ENCODE results near the gene CREG1. TPM values are rescaled to one million over a fixed set of nuclear protein-coding genes. Genes with fewer than 3 reads are reported as not detected.

CREG1 gene
- total RNA-seq, 1 donor: 150 TPM

DNA sequence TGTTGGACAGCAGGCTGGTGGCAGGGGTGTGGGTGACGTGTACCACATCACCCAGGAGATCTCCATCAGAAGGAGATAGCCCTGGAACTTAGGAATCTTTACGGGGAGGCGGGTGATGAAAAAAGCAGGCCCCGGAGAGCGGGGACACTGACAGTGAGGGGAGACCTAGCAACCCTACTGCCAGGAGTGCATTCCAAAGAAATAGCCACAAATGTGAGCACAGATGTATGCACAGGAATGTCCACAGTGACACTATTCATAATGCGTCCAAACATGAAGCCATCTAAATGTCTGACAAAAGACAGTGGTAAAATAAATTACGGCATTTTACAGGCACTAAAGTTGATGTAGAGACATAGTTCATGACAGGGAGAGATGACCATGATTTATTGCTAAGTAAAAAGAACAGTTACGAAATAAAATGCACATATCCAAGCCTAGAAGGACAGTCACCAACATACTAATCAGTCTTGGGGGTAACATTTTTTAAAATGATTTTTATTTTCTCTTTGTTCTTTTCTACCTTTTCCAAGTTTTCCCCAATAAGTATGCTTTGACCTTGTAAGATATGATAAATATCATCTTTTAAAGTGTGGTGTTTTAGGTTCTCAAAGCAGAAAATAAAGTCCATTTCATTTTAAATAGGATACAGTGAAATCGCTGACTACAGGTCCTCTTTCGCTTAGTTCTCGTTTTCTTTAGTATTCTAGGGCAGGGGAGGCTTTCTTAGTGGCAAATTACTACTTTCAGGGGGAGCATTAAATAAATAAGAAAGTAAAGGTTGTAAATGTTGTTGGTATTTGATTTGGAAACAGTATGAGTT, 56.6 kb downstream of the CREG1 start:
- TF ChIP-seq, protein P1, sequence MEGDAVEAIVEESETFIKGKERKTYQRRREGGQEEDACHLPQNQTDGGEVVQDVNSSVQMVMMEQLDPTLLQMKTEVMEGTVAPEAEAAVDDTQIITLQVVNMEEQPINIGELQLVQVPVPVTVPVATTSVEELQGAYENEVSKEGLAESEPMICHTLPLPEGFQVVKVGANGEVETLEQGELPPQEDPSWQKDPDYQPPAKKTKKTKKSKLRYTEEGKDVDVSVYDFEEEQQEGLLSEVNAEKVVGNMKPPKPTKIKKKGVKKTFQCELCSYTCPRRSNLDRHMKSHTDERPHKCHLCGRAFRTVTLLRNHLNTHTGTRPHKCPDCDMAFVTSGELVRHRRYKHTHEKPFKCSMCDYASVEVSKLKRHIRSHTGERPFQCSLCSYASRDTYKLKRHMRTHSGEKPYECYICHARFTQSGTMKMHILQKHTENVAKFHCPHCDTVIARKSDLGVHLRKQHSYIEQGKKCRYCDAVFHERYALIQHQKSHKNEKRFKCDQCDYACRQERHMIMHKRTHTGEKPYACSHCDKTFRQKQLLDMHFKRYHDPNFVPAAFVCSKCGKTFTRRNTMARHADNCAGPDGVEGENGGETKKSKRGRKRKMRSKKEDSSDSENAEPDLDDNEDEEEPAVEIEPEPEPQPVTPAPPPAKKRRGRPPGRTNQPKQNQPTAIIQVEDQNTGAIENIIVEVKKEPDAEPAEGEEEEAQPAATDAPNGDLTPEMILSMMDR (IDR thresholded peaks at IDR 0.05; ENCODE audit: extremely low read depth, low read depth, low read length): no peak
- Histone ChIP-seq H3K9me3 (ENCODE audit: low read depth, low read length) (no peaks in the 10 kb centered on the region), H4K20me1 (ENCODE audit: insufficient read depth, low read length) (no peaks in the 10 kb centered on the region), H2AFZ (ENCODE audit: low read length) (no peak overlapping the region), H3K79me2 (ENCODE audit: insufficient read depth, low read length) (no peaks in the 10 kb centered on the region), H3K36me3 (ENCODE audit: insufficient read depth, low read length) (no peaks in the 10 kb centered on the region), H3K4me3 (ENCODE audit: insufficient read depth, low read length) (no peak overlapping the region), H3K27ac (ENCODE audit: low read depth, low read length) (no peak overlapping the region), H3K4me1 (ENCODE audit: insufficient read depth, low read length) (no peaks in the 10 kb centered on the region), H3K4me2 (ENCODE audit: insufficient read depth, low read length) (no peak overlapping the region), H3K27me3 (ENCODE audit: insufficient read depth, low read length) (peaks cover 8% of the 10 kb centered on the region)
- no peak for DNase-seq (ENCODE audit: insufficient read length, low spot score, missing footprints)

DNA sequence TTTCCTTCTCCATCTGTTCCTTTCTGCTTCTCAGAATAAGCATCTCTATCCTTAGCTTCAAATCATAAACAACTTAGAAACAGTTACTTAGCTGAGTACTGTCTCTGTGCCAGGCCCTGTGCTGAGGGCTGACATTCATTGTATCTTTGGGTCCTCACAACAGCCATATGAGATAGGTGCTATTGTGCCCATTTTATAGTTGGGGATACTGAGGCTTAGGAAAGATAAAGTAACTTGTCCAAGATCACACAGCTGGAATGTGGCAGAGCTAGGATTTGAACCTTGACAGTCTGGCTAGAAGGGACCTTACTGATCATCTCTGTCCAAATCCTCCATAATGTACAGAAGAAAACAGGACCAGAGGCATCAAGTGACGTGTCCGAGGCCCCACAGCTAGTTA, 60.2 kb downstream of the CREG1 start:
- Histone ChIP-seq H4K20me1 (ENCODE audit: insufficient read depth, low read length) (no peaks in the 10 kb centered on the region), H3K36me3 (ENCODE audit: insufficient read depth, low read length) (no peaks in the 10 kb centered on the region), H3K9me3 (ENCODE audit: low read depth, low read length) (no peaks in the 10 kb centered on the region), H3K79me2 (ENCODE audit: insufficient read depth, low read length) (no peaks in the 10 kb centered on the region), H3K27ac (ENCODE audit: low read depth, low read length) (no peak overlapping the region), H3K4me3 (ENCODE audit: insufficient read depth, low read length) (no peak overlapping the region), H3K4me1 (ENCODE audit: insufficient read depth, low read length) (no peaks in the 10 kb centered on the region), H3K4me2 (ENCODE audit: insufficient read depth, low read length) (no peak overlapping the region), H3K27me3 (ENCODE audit: insufficient read depth, low read length) (peaks cover 6% of the 10 kb centered on the region), H2AFZ (ENCODE audit: low read length) (no peak overlapping the region)
- TF ChIP-seq, protein P1 (IDR thresholded peaks at IDR 0.05; ENCODE audit: extremely low read depth, low read depth, low read length): no peak
- DNase-seq (ENCODE audit: insufficient read length, low spot score, missing footprints): no peak

DNA sequence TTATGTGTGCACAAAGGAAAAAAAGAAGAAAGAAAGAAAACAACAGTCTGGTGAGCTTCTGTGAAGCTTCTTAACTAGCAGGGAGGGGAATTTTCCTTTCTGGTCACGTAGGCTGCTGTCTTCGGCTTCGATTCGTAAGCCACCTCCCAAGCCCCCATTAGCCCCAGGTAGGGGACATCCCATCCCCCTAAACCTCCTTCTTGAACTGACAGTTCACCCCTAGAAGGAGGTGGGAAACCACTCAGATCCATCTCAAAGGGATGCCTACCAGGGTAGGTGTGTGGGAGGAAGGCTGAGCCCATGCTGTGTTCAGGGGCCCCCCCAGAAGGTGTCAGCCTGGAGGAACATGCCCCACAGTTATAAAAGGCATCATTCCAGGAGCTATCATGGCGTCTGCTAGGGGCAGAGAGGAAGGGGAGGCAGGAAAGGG, 61.1 kb downstream of the CREG1 start:
- Histone ChIP-seq H3K4me2 (ENCODE audit: insufficient read depth, low read length) (no peak overlapping the region), H3K4me3 (ENCODE audit: insufficient read depth, low read length) (no peak overlapping the region), H3K27ac (ENCODE audit: low read depth, low read length) (no peak overlapping the region)

More for the DNA sequence above, 61.1 kb downstream of the CREG1 start:
- Histone ChIP-seq H3K27me3 (ENCODE audit: insufficient read depth, low read length) (peaks cover 2% of the 10 kb centered on the region), H2AFZ (ENCODE audit: low read length) (no peak overlapping the region), H3K79me2 (ENCODE audit: insufficient read depth, low read length) (no peaks in the 10 kb centered on the region), H3K4me1 (ENCODE audit: insufficient read depth, low read length) (no peaks in the 10 kb centered on the region), H4K20me1 (ENCODE audit: insufficient read depth, low read length) (no peaks in the 10 kb centered on the region), H3K36me3 (ENCODE audit: insufficient read depth, low read length) (no peaks in the 10 kb centered on the region), H3K9me3 (ENCODE audit: low read depth, low read length) (no peaks in the 10 kb centered on the region)
- DNase-seq (ENCODE audit: insufficient read length, low spot score, missing footprints): no peak
- TF ChIP-seq, protein P1 (IDR thresholded peaks at IDR 0.05; ENCODE audit: extremely low read depth, low read depth, low read length): no peak

All from osteoblast (primary cell).